ENCODE results near the gene SARS1.

Gene SARS1

DNA sequence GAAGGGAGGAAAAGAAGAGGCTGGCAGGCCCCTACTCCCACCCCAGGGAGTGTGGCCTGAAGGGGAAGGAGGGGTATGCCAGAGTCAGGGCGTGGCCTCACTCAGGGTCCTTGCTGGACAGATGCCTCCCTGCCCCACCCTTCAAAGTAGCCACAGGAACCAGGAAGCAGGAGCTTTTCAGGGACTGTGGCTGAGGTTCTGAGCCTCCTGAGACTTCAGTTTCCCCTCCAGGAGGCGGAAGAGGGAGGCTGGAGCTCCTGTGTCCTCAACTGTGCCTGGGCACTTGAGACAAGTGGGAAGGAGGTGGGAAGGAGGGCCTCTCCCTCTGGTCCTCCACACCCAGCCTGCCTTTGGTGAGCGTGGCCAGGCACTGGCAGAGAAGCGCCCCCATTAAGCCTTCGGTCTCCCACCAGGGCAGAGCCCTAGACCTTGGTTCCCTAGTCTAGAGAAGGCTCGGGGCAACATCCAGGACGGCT lies 40.9 kb downstream of the SARS1 start:
- ATAC-seq (ENCODE audit: low read depth) (no peak), DNase-seq (ENCODE audit: low spot score) (no peak)
- Histone ChIP-seq H3K9me3 (ENCODE audit: severe bottlenecking) (no peaks in the 10 kb centered on the region), H3K4me3 (ENCODE audit: severe bottlenecking) (no peak overlapping the region), H3K4me1 (ENCODE audit: insufficient read depth, poor library complexity, severe bottlenecking) (peaks cover 37% of the 10 kb centered on the region), H3K27ac (ENCODE audit: poor library complexity, severe bottlenecking) (peak overlapping the region; percentile 68), H3K27me3 (ENCODE audit: insufficient read depth, poor library complexity, severe bottlenecking) (no peaks in the 10 kb centered on the region), H3K36me3 (ENCODE audit: low read depth) (peaks cover 14% of the 10 kb centered on the region; the same call in 1 of the 2 replicates)
- TF ChIP-seq, protein P1, sequence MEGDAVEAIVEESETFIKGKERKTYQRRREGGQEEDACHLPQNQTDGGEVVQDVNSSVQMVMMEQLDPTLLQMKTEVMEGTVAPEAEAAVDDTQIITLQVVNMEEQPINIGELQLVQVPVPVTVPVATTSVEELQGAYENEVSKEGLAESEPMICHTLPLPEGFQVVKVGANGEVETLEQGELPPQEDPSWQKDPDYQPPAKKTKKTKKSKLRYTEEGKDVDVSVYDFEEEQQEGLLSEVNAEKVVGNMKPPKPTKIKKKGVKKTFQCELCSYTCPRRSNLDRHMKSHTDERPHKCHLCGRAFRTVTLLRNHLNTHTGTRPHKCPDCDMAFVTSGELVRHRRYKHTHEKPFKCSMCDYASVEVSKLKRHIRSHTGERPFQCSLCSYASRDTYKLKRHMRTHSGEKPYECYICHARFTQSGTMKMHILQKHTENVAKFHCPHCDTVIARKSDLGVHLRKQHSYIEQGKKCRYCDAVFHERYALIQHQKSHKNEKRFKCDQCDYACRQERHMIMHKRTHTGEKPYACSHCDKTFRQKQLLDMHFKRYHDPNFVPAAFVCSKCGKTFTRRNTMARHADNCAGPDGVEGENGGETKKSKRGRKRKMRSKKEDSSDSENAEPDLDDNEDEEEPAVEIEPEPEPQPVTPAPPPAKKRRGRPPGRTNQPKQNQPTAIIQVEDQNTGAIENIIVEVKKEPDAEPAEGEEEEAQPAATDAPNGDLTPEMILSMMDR (IDR thresholded peaks at IDR 0.05; ENCODE audit: poor library complexity, severe bottlenecking), result no peak

DNA sequence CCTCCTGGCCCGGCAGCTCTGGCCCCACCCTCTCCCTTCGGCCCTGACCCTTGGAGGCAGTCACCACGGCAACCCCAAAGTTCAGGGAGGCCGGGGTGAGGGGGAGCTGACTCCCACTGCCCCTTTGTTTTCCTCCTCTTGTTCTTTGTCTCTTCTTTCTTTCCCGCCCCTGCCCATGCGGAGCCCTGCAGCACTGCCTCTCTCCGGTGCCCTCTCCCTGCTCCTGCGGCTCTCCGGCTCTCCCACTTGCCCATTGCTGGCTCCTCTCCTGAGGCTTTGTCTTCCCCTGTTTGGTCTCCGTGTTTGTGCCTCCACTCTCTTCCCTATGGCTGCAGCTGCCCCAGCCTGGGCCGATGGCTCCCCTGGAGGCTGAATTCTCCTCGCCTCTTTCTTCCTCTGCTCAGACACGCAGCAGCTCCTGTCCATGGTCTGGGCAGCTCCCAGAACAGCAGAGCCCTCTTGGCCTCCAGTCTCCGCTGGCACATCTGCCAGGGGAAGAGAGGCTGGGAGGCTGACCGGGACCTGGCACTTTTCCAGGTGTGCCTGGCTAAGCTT lies 41.5 kb downstream of the SARS1 start:
- H3K36me3 ChIP-seq (ENCODE audit: low read depth), result peaks cover 14% of the 10 kb centered on the region; the same call in 1 of the 2 replicates
- H3K4me1 ChIP-seq (ENCODE audit: insufficient read depth, poor library complexity, severe bottlenecking), result peaks cover 35% of the 10 kb centered on the region
- no peaks in the 10 kb centered on the region for H3K27me3 ChIP-seq (ENCODE audit: insufficient read depth, poor library complexity, severe bottlenecking)
- TF ChIP-seq, protein P1 (IDR thresholded peaks at IDR 0.05; ENCODE audit: poor library complexity, severe bottlenecking), result no peak
- ATAC-seq (ENCODE audit: low read depth) (no peak), DNase-seq (ENCODE audit: low spot score) (peak; percentile 53)
- peak overlapping the region; percentile 68 for H3K27ac ChIP-seq (ENCODE audit: poor library complexity, severe bottlenecking)
- H3K4me3 ChIP-seq (ENCODE audit: severe bottlenecking), result no peak overlapping the region
- H3K9me3 ChIP-seq (ENCODE audit: severe bottlenecking), result no peaks in the 10 kb centered on the region

DNA sequence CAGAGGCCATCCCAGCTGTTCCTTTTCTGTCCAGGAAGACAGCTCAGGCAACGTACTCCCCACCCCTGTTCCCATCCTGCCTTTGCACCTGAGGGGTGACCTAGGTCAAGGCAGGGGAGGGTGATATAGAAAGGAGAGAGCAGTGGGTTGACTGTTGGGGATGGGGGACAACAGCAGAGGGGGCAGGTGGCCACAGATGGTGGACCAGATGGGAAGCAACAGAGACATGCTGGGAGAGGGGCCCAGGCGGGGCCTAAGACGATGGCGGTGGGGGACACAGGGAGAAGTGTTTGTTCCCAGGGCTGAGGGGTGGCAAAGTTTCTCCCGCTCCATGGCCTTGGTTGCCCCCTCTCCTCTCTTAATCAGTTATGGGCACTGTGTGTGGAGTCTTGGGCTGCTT lies 42.0 kb downstream of the SARS1 start:
- TF ChIP-seq, protein P1 (IDR thresholded peaks at IDR 0.05; ENCODE audit: poor library complexity, severe bottlenecking), result no peak
- H3K27me3 ChIP-seq (ENCODE audit: insufficient read depth, poor library complexity, severe bottlenecking), result no peaks in the 10 kb centered on the region
- ATAC-seq (ENCODE audit: low read depth) (no peak), DNase-seq (ENCODE audit: low spot score) (no peak)
- peak overlapping the region; percentile 68 for H3K27ac ChIP-seq (ENCODE audit: poor library complexity, severe bottlenecking)
- H3K4me3 ChIP-seq (ENCODE audit: severe bottlenecking), result no peak overlapping the region
- peaks cover 14% of the 10 kb centered on the region; the same call in 1 of the 2 replicates for H3K36me3 ChIP-seq (ENCODE audit: low read depth)
- H3K9me3 ChIP-seq (ENCODE audit: severe bottlenecking), result no peaks in the 10 kb centered on the region
- peaks cover 33% of the 10 kb centered on the region for H3K4me1 ChIP-seq (ENCODE audit: insufficient read depth, poor library complexity, severe bottlenecking)

DNA sequence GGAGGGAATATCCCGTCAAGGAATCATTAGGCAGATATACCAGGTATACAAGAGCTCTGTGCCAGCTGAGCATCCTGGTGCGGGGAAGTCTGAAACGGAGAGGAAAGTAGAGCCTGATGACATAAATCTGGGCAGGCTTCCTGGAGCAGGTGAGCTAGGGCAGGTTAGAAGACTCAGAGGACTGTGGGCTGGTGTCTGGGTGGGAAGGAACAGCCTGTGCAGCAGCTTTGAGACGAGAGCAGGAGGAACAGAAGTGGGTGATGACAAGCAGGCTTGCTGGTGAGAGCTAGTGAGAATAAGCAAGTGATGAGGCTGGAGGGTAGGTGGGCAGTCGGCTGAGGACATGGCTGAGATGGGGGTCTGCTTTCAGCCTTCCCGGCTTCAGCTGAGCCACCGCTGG lies 42.4 kb downstream of the SARS1 start:
- DNase-seq (ENCODE audit: low spot score) (no peak), ATAC-seq (ENCODE audit: low read depth) (no peak)
- Histone ChIP-seq H3K4me3 (ENCODE audit: severe bottlenecking) (no peak overlapping the region), H3K27ac (ENCODE audit: poor library complexity, severe bottlenecking) (peak overlapping the region; percentile 68), H3K36me3 (ENCODE audit: low read depth) (peaks cover 12% of the 10 kb centered on the region; the same call in 1 of the 2 replicates), H3K9me3 (ENCODE audit: severe bottlenecking) (no peaks in the 10 kb centered on the region), H3K4me1 (ENCODE audit: insufficient read depth, poor library complexity, severe bottlenecking) (peaks cover 33% of the 10 kb centered on the region), H3K27me3 (ENCODE audit: insufficient read depth, poor library complexity, severe bottlenecking) (no peaks in the 10 kb centered on the region)
- TF ChIP-seq, protein P1 (IDR thresholded peaks at IDR 0.05; ENCODE audit: poor library complexity, severe bottlenecking), result no peak

DNA sequence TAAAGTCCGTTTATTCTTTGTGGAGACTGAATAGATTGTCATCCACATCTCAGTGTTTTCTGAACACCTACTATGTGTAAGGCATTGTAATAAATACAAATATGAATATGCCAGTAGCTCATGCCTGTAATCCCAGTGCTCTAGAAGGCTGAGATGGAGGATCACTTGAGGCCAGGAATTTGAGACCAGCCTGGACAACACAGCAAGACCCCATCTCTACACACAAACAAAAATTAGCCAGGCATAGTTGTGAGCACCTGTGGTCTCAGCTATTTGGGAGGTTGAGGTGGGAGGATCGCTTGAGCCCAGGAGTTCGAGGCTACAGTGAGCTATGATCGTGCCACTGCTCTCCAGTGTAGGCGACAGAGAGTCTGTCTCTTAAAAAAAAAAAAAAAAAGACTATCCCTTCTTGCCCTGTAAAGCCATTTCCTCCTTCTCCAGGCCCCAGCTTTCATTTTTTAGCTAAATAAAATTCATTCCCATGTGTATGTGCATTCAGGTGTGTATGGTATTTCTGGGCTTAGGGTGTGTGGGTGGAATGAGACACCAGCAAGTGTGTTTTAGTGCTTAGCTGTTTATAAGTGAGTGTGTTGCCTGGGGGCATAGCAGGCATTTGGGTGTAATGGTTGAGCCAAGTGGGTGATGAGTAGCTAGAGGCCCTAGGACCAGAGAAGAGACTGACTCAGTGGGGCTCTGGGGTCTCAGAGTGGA lies 43.4 kb downstream of the SARS1 start:
- H3K27ac ChIP-seq (ENCODE audit: poor library complexity, severe bottlenecking), result peak overlapping the region; percentile 68
- TF ChIP-seq, protein P1 (IDR thresholded peaks at IDR 0.05; ENCODE audit: poor library complexity, severe bottlenecking), result no peak
- H3K27me3 ChIP-seq (ENCODE audit: insufficient read depth, poor library complexity, severe bottlenecking), result no peaks in the 10 kb centered on the region
- peaks cover 11% of the 10 kb centered on the region; the same call in 1 of the 2 replicates for H3K36me3 ChIP-seq (ENCODE audit: low read depth)
- peaks cover 33% of the 10 kb centered on the region for H3K4me1 ChIP-seq (ENCODE audit: insufficient read depth, poor library complexity, severe bottlenecking)
- ATAC-seq (ENCODE audit: low read depth), result peak; percentile 78
- DNase-seq (ENCODE audit: low spot score), result no peak
- H3K4me3 ChIP-seq (ENCODE audit: severe bottlenecking), result no peak overlapping the region
- no peaks in the 10 kb centered on the region for H3K9me3 ChIP-seq (ENCODE audit: severe bottlenecking)
